Renal cortex interstitium (tissue), 11 donors: Measurements from ENCODE around the gene LECT2. TPM values are rescaled to one million over a fixed set of nuclear protein-coding genes. Genes with fewer than 3 reads are reported as not detected.

ENCODE experiments used
- DNase-seq, 11 donors: peaks; one replicate each; pipeline ENCODE4 v3.0.0-alpha.2; 2013; ENCODE audit warnings: low read depth in 9 of 11, low spot score in 4 of 11; ENCODE audit errors: extremely low read depth in 1 of 11
- polyA plus RNA-seq, 3 donors: library from polyadenylated mRNA; unstranded; fragments of 120-200 nt; gene quantifications; one replicate each; pipeline ENCODE4 v1.2.1, GENCODE V29; 2013; ENCODE audit not compliant: insufficient read length in 3 of 3

LECT2 gene
- polyA plus RNA-seq, 3 donors = 2.3 to 5.1 (median 2.3) TPM

DNA sequence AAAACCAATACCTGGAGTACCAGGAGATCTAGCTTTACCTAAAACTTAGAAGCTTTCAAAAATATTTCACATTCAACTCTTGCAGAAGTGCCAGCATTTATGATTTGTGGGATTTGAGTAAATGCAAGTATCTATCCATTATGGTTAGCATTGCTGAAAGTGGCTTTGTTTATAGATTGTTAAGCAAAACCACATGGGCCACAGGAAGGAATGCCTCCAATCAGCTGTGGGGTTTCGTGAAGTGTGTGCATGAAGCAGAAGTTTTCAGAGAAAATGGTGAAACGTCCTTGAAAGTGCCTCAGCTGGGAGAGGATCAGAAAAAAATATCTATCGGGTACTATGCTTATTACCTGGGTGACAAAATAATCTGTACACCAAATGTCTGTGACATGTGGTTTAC, 4.2 kb downstream of the LECT2 start:
- no peak for DNase-seq

- peak in 10 of 11 donors; percentile 54 to 81 (median 68) for DNase-seq
Observed at GRCh38 chr5:135944967-135945560, 9.7 kb downstream of the LECT2 start.

GRCh38 chr5:135944564-135944963, 10.2 kb downstream of the LECT2 start:
- DNase-seq = no peak

DNA sequence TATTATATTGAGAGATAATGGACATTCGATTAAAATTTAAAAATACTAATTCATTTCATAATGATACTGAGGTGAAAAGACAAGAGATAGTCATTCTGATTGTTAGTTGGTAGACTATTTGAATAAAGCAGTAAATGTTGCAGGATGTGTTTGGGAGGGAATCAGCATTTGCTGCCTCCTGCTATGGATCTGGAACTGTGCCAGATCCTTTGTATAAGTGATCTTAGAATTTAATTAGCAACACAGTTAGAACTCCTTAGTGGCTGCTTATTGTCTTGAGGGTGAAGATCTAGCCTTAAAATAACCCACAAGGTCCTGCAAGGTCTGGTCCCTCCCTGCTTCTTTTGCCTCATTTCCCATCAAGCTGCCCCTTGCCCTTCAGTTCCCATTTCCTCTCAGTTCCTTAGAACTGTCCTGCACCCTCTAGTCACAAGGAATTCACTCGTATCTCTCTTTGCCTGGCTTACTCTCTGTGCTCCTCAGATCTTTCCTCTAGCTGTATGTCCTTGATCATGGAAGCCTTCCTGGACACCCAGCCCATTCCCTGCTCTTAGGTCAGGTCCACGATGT, 12.5 kb downstream of the LECT2 start:
- no peak for DNase-seq

DNA sequence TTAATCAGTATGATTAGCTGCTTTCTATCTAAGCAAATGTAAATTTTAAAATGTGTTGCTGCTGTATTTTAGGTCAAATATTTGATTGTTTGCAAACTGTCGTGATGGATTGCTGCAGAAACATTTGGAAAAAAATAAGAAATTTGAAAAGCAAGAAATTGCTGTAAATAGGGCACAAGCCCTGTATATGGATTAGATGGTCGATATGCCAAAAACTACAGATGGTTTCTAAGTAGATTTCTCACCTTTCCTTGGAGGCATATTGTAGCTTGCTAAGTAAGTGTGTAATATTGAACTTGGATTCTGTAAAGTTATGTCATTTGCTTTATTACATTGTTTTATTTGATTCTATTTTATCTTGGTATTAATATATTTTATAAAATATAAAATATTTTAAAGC, 13.1 kb downstream of the LECT2 start:
- no peak for DNase-seq

DNA sequence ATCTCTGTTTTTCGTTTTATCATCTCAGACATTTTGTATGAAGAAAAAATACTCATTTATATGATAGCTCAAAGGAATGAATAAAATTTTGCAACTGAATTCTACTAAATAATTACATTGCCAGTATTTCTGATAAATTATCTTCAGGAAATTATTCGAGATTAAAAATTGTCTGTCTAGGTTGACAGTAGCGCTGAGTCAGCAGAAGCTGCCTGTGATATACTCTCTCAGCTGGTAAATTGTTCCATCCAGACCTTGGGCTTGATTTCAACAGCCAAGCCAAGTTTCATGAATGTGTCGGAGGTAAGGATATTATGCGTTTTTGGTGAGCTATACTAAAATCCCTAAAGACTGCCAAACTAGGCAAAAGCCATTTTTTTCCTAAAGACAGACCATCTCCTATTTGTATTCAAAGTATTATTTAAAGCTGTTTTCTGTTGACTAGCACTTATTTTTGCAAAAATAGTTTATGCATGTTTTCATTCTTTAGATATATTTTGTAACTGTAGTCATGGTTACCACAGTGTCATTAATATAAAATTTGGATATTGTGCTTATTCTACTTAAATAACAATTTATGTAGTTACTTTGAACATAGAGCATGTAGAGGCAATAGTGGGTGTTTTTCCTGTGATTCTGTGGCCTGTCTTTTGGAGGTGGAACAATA, 17.4 kb downstream of the LECT2 start:
- no peak for DNase-seq

DNA sequence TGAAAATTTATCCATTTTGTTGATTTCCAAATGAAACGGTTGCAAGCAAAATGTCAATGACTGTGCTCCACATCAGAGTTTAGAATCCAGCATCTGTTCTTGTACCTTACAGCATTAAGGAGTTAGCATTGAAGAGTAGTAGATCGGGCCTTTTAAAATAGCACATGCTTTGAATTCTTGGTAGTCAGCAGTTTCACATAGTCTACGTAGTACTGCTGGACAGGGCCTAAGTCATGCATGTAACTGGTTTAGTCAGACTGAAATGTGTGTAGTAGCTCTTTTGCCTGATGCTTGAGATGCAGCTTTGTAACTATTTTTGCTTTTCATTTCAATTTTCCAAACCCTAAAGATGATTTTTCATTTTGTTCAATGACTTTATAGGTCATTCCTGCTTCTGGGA, 19.8 kb downstream of the LECT2 start:
- DNase-seq = peak in 5 of 11 donors; percentile 6 to 42 (median 34)

GRCh38 chr5:135930949-135931295, 23.9 kb downstream of the LECT2 start:
- DNase-seq = peak in 2 of 11 donors; percentile 3 to 7

- DNase-seq = peak in 8 of 11 donors; percentile 29 to 64 (median 53)
Observed at GRCh38 chr5:135930029-135930948, 24.5 kb downstream of the LECT2 start.

DNA sequence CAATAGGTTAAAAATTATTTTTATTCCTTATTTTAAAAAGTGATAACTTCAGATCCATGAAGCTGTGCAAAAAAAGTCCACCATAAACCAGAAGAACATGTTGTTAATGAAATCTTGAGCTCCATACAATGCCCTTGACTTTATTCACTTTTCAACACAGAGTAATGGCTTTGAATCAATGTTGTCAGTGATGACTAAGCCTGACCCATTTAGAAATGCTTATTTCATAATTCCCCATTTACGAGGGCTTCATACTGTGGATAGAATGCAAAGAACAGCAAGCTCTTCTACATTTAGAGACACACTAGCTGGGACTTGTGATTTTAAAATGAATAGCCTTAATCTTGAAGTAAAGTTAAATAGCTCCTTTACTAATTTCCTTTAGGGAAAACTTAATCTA, 33.4 kb downstream of the LECT2 start:
- no peak for DNase-seq

GRCh38 chr5:135920199-135920598, 34.6 kb downstream of the LECT2 start:
- DNase-seq = no peak

DNA sequence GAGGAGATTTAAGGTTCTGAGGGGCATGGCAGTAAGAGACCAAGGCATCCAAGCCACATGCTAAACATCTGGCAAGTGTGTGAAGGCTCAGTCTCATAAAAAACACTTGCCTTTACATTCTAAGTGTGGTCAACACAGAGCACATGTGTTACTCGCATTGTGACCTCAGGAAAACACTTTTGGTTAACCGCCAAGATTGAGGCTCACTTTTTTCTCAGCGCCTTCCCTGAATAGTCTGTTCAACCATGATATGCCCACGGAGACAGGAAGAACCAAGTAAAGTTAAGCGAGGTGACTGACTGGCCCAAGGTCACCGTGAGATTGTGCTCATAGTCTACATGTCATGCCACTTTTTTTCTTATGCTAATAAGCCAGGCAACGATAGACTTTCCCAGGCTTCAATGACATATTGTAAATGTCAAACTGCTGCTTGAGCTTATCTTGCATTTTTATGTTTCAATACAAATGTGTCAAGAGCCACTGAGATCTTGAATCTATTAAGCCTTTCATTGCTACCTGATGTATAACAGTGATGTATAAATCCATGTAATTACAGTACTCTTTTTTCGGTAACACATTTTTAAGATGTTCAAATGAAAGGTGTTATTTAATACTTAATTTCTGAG, 38.0 kb downstream of the LECT2 start:
- DNase-seq = no peak

DNA sequence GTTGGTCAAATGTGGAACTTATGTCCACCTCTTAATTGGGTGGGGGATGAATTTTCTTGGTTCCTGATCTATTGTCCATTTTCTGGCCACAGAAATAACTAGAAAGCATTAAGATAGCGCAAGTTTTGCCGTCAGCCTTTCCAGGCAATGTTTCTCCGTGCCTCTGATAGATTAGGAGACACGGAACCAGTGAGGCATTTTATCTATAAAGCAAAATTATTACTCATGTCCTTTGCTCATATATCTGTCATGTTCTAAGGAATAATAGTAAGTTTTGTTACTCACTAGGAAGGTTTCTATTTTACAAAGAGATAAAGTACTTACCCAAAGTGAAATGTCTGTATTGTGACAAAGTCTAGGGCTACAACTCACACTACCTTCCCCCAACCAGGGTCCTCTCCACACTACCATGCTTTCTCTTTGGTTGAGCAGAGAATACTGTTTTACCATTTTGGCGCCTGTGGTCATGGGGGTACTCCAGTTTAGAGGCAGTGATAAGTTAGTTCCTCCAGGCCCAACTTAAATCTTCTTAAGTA, 39.2 kb downstream of the LECT2 start:
- DNase-seq = no peak

DNA sequence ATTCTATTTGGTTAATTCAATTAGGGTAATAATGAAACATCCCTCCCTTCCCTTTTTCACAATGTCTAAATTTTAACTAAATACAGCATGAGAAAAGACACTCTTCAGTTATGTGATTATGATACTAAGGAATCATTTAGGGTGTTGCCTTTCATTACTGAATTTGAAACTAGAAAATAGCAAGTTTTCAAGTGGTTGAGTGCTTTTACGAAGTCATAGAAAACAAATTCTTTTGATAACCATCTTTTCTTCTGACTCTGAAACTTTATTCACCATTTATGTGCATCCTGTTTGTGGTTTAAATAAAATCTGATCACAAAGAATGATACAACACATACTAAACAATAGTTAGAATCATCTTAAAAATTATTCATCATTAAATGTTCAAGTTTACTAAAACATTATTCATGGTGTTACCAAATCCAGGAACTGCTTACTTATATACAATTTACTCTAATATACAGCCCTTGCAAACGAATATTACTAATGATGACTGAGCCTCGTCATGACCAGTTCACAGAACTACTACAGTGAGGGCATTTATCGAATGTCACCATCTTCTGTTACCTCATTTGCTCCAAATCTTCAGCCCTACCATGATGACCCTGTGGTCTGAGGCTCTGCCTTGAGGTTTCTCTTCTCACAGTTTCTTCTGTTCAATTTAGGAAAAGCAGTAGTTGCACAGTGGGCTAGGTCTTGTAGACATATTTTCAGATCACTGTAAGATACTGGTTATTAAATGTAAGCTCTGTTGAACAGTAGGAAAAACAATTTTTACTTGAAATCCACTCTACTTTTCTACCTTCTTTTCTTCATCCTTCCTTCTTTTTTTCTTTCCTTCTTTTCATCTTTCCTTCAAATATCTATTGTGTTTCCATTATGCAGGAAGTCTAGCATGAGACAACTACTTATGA, 40.8 kb downstream of the LECT2 start:
- DNase-seq = no peak

DNA sequence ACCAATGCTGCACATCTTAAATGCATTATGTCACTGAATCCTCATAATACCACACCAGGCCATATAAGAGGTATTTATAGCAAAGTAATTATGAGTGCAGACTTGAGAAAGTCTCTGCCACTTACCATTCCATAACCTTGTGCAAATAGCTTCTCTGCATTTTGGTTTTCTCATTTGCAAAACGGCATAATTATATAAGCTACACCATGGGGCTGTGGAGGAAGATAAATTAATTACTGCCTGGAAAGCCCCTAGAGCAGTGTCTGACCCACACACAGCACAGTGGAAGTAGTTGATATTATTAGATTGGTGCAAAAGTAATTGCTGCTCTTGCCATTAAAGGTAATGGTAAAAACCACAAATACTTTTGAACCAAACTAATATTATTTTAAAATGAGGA, 49.6 kb downstream of the LECT2 start:
- no peak for DNase-seq

GRCh38 chr5:135901633-135902032, 53.1 kb downstream of the LECT2 start:
- no peak for DNase-seq

DNA sequence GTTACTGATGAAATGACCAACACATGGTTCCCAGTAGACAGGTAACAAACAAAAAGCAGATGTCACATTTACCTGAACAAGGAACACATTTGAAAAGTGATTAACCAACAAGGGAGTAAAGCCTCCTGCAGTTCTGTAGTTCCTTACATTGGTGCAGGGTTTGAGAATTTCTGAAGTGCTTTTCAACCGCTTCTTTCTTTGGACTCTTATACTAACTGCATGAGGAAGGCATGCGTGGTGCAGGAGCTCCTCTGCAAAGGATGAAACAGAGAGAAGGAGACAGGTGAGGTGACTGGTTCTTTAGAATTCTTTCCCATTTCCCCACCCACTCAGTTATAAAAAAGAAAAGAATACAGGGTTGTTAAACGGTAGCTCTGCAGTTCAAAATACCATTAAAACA, 54.5 kb downstream of the LECT2 start:
- DNase-seq = no peak

- DNase-seq = no peak
Observed at GRCh38 chr5:135898651-135899050, 56.1 kb downstream of the LECT2 start.
